ENCODE results near the gene CNIH3.

The CNIH3 gene

DNA sequence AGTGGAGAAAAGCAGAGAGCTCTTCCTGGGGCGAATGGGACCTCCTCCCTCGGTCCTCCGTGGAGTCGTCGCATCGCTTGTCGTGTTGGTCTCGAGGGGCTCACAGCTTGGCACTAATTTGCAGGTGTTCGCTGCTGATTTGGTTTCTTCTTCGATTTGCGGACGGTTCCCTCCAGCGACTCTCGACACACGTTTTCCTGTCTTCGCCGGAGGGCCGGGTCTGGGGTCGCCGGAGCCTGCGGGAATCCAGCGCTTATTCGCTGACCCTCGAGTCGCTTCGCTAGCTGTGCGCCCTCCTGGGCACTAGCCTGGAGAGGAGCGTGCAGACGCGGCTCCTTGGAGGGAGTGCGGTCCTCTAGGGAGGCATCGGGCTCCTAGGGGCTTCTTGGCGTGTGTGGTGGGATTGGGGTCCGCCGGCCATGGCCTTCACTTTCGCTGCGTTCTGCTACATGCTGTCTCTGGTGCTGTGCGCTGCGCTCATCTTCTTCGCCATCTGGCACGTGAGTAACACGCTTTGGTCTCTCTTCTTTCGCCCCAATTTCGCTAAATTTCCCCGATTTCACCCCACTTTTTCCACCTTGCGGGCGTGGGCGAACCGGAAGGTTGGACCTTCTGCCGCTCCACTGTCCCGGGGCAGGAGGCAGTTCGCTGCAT is 766 bp downstream of the CNIH3 start:
- DNase-seq = no peak

DNA sequence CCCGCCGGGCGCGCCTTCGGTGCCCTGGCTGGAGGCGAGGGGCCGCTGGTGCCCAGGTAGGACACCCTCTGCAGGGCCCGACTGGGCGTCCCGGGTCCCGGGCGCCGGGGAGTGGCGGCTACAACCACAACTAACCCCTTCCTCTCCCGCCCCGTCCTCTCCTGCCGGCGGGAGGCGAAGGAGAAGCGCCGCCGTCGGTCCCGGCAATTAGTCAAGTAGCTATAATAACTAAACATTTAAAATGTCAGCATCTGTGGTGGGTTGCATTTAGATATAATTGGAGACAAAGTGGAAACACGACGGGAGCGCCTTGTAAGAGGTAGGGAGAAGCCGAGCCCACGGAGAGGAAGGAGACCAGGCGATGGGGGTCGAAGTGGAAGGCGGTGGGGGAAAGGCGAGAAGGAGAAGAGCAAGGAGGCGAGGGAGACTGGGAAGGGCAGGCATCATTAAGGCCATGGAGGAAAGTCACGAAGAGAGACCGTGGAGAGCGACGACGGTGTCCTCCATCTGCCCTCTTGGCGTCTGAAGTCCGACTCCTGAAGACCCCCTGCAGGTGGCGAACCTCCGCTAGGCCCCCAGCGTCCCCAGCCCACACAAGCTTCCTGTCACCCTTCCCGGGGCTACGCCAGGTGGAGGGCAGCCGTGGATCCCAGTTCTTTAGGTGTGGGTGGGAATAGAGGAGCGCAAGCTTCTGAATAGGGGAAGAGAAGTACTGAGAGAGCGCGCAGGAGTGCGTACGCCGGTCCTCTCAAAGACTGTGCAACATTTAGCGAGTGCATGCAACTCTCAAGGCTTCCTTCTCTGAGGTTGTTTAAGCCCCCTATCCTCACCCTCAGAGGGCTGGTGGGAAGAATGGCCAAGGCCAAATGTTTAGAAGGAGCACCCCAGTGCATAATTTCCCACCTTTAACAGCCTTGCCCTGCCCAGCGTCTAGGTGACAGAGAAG is 1.6 kb downstream of the CNIH3 start:
- no peak for DNase-seq

DNA sequence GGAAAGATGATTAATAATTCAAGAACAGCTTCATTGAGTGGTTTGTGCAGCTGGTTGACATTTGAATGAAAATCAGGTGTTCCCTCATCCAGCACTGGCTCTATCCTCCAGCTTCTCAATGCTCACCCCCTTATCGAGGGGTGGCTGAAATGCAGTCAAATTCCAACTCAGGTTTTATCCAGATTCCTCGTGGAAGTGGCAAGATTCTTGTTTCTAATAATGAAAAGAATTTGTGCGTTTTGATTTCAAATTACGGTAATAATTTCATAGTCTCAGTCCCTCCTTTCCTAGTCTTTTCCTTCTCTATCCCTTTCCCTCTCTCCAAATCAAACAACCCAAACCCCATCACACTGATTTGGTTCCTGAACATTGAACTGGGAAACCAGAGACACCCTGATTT is 3.1 kb downstream of the CNIH3 start:
- DNase-seq = no peak

DNA sequence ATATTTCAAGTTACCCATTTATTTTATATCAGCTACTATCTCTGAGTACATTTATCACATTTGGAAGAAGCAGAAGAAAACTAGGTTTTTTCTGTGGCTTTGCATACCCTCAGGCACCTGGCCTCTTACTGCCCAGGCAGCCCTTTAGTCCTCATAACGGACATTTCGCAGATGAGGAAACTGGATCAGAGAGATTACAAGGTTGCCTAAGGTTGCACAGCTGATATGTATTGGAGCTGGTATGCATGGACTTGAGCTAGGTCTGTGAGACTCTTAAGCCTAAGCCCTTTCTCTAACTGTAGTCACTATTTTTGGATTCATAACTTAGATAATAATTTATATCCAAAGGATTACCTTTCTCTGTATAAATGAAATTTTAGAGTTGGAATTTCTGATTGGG is 4.0 kb downstream of the CNIH3 start:
- DNase-seq = no peak

DNA sequence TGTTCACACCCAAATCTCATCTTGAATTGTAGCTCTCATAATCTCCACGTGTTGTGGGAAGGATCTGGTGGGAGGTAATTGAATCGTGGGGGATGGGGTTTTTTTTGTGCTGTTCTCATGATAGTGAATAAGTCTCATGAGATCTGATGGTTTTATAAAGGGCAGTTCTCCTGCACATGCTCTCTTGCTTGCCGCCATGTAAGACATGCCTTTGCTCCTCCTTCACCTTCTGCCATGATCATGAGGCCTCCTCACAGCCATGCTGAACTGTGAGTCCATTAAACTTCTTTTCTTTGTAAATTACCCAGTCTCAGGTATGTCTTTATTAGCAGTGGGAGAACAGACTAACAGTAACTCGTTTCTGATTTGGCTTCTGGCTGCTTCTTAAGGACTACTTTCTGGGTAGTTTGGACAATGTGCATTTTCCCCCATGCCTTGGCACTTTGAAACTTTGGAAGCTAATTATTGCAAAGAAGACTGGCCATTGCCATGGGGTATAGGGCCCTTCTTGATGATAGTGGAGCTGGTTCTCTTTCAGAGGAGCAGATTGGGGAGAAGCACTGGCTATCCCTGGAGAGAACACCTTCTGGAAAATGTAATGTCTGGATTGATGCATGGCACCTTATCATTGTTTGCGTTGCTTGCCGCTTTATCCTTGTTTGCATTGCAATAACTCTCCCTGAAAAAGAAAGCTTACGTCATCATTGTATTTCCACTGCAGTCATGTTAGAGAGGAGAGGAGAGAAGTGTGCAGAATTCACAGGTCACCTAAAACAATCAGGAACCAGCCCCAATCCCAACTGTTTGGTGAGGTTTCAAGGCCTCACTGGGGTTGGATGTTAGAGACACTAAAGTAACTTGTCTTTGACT is 5.9 kb downstream of the CNIH3 start:
- DNase-seq = no peak

DNA sequence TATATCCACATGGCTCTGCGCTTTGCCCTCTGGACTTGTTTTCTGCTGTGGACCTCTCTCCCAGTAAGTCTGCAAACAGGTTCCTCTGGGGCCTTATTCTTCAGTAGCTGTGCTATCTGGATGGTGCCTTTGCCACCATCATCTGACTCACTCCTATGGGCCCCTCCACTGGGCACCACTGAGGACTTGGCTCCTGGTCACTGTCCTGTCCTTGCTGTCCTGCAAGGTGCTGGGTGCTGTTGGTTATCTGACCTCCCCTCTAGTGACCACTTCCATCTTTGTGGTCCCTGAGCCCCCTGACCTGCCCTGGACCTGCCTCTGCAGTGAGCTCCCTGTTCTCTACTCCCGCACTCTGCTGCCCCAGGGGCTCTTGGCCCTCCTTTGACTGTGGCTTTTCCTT is 6.7 kb downstream of the CNIH3 start:
- DNase-seq = no peak

DNA sequence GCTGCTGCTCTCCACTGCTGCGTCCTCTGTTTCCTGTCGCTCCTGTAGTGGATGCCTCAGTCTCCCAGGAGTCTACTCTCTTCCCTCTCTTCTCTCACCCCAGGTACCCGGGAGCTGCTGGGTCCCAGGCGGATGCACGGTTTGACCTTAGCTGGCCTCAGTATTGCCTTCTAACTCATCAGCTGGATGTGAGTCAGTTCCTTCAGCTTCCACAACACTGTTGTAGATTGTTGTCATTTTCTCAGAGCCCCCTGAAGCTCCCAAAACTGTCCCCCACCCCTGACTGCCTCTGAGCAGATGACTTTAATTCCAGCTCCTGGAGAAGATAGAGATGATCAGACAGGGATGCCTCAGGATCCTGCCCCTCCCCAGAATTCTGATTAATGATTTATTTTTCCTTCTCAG is 7.2 kb downstream of the CNIH3 start:
- DNase-seq = no peak

DNA sequence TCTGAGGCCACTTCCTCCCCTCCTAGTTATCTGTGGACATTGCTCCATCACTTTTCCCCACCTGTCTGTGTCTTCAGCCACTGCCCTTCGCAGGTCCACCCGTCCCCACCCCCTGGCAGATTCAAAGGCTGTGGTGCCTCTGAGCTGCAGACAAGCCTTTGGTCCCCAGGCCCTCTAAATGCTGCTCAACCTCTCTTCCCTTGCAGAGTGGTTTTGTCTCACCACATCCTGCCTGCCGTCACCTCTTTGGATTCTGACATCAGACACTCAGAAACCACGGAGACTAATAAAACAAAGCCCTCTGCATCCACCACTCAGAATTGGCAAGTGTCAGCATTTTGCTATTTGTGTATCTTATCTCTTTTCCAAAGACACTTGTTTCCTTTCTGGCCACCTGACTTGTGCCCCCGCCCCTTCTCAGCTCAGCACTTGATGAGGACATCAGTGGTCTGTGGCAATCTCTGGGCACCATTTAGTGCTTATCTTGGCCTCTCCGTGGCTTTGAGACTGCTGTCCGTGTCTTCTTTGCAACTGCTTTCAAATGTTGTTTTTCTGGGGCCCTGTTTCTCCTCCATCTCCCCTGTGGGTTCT is 7.7 kb downstream of the CNIH3 start:
- DNase-seq = peak; percentile 92

DNA sequence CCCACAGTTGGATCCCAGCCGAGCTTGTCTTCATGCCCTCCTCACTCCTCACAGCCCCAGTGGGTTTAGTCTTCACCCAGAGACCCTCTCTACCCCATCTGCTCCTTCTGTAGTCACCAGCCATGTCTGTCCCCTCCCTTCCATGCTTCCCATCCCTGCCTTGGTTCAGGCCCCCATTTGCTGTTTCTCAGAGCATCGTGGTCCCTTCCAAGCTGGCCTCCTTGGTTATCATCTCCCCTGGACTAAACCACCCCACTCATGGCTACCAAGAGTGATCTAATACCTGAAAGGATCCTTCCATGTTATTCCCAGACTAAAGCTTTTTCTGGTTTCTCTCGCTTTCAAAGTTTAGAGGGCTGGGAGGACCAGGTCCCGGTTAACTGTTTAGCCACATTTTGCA is 8.3 kb downstream of the CNIH3 start:
- DNase-seq = no peak

DNA sequence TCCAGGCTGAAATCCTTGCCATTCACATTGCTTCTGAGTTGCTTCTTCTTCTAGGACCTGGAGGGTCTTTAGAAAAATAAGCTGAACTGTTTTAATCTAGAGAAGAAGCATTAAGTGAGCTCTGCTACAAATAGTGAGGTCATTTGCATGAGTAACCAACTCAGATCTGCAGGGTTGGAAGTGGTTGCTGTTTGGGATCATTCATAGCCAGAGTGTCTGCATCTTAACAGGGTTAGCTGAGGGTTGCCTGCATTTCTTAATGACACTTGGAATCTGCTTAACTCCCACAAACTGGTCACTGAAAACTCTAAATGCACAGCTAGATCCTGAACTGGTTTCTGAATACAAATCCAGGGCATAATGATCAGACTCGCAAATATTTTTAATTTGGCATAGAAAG is 9.9 kb downstream of the CNIH3 start:
- no peak for DNase-seq

DNA sequence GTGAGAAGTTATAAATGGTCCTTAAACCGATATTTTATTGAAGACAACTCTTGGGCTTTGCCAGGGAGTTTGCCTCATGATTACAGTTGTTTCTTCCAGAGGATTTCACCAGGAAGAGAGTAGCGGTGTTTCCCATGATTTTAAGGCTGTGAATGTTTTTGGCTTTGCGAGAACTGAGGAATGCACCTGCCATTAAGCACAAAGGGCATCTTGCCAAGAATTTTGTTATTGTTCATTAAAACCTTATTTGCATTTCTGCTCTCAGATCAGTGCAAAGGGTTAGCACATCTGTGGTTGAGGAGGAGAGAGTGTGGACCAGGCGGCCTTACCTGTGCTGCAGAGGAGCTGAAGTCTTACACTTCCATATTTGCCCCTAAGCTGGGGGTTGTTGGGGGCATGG is 13.8 kb downstream of the CNIH3 start:
- DNase-seq = no peak

DNA sequence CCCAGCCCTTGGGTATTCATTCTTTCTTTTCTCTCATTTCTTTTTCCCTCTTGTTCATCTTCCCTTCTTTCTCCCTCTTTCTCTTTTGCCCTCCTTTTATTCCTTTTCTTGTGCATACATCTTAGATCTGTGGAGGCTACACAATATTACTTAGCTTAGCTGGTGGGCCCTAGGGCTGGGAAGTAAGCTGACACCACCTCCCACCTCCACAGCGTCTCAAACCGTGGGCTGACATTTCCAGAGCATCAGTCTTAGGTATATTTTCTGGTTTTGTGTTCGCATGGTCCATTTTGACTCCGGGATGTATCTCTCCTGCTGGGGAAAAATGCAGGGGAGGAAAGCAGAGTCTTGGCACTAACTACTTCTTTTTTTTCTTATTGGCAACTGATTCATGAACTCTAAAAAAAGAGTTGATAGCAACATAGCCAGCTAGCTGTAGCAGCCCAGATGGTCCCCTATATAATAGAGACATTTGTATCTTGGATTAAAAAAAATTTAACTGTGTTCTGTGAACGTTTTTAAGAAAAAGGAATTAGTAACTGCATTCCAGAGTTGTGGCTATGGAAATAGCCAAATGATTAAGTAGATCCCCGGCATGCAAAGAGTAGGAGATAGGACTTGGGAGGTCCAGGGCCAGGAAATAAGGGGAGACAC is 15.5 kb downstream of the CNIH3 start:
- no peak for DNase-seq

DNA sequence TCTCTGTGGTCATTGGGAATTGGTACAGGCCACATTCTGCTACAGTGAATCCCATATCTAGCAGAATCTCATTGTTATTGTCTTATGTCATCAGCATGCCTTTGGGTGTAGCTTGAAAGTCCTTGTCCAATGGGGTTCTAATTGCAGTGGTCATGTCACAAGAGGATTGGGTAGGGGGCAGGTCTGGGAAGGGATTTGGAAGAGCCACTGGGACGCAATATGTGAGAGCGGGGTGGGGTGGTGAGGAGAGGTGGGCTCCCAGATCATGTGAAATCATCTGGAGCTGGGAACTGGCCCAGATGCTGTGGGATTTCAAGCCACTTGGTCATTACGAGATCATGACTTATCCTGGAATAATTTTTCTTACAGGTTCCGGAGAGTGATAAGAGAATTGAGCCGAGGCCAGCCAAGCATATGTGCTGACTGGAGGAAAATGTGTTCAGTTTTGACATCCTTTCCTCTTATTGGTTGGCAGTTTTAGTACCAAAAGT is 16.3 kb downstream of the CNIH3 start:
- no peak for DNase-seq

DNA sequence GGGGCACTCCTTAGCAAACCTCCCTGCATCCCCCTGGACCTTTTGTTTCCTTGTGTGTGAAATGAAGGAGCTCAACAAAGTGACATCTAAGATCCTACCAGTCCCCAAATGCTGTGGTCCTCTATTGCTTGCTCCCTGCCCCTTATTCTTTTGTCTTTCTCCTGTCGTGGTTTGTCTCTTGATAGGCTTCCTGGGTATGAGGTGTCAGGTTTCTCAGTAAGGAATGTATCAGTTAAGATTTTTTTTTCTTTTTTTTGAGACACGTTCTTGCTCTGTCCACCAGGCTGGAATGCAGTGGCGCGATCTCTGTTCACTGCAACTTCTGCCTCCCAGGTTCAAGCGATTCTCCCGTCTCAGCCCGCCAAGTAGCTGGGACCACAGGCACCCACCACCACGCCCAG is 16.8 kb downstream of the CNIH3 start:
- no peak for DNase-seq

DNA sequence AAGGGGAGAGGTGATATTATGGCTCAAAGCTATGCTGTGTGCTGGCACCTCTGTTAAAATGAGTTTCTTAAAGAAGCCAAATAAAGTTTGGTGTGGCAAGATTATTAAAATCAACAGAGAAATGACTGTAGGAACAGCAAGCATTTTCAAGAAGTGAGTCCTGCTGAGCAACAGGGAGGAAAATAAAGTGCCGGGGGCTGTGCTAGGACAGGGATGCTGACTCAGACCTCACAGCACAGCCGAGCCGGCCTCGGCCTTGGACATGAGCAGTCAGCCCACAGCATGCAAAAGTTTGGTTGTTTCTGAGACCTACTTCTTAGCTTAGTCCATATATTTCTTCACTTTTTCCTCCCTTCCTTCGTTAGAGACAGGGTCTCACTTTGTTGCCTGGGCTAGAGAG is 19.2 kb downstream of the CNIH3 start:
- DNase-seq = no peak

DNA sequence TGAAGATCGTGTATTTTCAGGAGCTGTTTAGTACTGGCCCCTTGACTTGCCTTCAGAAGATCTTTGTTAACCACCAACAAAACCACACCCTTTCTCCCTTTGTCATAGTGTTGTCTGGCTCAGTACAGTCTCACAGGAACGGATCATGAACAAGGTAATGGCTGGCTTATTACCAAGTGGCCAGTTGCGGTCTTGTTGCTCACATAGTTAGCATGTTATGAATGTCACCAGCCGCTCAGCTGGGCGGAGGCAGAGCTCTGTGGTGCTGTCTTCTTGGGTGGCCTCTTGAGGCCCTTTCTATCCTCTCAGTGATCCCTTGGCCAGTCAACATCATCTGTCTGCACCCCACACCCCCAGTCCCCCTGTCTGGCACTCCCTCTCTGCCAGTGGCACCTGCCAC is 21.4 kb downstream of the CNIH3 start:
- no peak for DNase-seq

DNA sequence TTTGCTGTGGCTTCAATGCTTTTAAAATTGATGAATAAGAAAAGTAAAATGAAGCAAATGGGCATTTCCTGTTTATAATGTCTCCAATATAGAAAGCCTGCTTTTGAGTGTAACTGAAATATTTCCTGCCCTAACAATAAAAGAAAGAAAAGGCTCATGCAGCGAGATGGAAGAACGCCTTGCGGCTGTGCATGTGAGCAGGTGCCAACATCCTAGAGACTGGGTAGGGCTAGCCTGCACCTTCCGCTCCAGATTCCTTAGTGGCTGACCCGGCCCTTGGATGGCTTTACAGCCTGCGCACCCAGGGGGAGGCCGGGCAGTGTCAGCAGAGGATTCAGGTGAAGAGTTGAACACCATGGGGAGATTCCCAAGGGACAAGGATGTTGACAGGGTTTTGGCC is 21.8 kb downstream of the CNIH3 start:
- no peak for DNase-seq

DNA sequence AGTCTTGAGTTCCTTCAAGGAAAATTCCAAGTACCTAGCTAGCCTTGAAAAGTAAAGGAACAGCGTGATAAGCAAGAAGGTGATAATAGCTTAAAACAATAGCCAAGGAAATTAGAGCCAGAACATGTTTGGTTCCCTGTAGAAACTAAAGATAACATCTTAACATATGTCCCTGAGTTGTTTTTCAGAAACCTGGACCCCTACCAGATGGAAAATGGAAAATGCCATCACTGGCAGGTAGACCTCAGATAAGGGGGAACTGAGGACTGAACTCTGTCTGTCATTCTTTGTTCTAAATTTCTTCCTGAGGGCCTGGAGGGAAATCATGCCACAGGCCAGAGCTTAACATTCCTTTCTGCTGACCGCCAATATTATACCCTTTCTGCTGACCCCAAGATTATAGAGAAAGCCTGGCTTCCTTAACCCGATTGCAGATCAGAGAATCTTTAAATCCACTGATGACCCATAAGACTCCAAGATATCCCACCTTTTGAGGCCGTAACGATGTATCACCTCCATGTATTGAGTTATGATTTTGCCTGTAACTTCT is 23.4 kb downstream of the CNIH3 start:
- no peak for DNase-seq

DNA sequence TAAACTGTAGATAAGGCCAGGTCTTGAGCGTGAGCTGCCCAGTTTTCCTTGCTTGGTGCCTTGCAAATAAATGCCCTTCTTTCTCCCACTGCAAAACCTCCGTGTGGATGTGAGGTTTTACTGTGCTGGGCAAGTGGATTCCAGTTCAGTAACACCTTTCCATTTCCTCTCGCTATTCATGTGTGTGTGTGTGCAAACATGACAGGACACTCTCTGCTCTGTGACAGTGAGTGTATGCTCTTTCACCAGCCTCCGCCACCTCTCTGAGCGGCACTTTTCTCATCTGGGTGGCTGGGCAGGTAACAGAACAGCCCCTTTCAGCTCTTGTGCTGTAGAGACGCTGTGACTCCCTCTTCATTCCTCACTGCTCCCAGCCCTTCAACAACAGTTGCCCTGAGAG is 23.9 kb downstream of the CNIH3 start:
- no peak for DNase-seq

DNA sequence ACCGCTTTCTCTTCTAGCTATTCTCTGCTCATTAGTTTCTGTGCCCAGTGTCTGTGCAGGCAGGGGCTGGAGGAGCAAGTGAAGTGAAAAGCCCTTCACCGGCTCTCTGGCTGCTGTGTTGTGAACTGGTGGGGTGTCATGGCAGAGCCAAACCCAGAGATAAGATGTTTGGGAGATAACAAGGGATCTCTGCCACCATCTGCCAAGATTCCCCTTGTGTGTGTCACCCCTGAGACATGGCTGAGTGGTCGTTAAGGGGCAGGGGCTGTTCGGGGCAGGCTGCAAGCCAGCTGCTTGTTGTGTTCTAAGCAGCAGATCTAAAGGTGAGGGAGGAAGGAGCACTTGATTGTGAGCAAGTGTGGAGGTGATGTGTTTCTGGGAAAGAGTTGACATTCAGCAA is 24.5 kb downstream of the CNIH3 start:
- no peak for DNase-seq

DNA sequence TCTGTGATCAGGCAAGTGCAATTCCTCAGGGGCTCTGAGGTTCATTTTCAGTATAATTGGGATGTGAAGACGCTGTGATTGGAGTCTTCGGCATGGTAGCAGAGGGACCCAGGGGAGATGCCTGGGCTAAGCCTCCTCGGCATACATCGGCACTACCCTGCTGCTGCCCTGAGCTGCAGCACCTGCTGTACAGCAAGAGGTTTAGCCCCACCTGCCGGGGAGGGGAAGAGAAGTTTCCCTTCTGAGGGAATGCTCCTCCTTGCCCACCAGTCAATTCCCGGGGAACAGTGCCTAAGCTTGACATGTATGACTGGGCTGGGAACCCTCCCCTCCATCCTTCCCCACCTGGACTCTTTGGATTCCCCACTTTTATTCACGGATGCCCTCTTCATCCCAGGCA is 24.9 kb downstream of the CNIH3 start:
- DNase-seq = no peak

DNA sequence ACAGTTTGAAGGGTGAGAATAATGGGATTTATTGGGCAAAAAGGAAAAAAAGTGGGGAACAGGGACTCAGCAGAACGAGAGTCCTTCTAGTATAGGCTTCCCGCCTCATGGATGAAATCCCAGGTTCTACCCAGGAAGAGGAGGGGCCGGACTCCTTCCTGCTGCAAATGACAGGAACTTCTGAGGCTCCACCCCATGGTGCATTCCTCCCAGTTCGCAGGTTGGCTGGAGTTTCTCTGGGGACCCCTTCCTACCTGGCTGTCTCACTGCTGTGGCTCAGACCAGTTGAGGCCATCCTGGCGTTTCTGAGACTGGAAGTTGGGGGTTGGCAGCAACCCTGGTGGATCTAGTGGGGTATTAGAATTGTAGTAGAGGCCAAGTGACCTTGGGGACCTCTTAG is 27.5 kb downstream of the CNIH3 start:
- no peak for DNase-seq

All from central memory CD4-positive, alpha-beta T cell (primary cell).